ENCODE results near the gene C19orf12. TPM values are rescaled to one million over a fixed set of nuclear protein-coding genes. Genes with fewer than 3 reads are reported as not detected.

The C19orf12 gene
- polyA plus RNA-seq, 1 experiment: 33.9 TPM

DNA sequence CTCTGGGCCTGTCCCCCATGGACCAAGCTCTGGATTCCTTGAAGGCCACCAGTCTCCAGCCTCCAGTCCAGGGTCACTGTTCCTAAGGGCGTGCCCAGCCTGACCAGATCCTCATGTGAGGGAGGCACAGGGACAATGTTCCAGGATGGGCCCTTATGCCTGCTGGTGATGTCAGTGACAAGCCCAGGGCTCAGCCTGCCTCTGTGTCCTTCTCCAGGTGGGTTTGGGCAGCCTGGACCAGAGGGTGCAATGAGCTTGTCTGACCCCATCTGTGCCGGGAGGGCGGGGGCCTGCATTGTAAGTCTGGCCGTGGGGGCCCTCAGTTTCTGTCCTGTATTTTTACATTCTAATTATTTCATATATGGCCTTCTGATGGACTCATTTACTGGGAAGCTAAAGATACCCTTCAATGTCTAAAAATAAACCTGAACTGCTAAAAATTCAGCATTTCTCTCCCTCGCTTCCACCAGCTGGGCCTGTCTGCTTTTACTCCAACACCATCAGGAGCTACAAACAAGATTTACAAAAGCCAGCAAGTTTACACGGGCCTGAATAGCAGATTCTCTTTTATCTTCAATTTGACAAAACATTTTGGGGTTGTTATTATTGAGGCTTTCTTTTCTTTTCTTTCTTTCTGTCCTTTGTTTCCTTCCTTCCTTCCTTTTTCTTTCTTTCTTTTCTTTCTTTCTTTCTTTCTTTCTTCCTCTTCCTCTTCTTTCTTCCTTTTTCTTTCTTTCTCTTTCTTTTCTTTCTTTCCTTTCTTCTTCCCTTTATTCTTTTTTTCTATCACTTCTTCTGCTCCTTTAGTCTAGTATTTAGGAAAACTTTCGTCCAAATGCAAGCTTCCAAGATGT lies 34.2 kb upstream of the C19orf12 start:
- CTCF ChIA-PET: interaction anchor here (0.6 to 2.1 kb wide), 3 partner anchors 10 to 45 kb away, joined by 3 to 9 read pairs (median 6); no protein-coding TSS in a partner anchor
- Histone ChIP-seq H3K27me3 (ENCODE audit: control insufficient read depth, insufficient read depth, low read length) (no peaks in the 10 kb centered on the region; the same call in 1 of the 2 replicates), H3K36me3 (ENCODE audit: control insufficient read depth, insufficient read depth, low read length) (no peaks in the 10 kb centered on the region), H3K4me3 (ENCODE audit: low read depth, low read length) (no peak overlapping the region)
- no peak for DNase-seq (ENCODE audit: low read depth)
- TF ChIP-seq, protein P1, sequence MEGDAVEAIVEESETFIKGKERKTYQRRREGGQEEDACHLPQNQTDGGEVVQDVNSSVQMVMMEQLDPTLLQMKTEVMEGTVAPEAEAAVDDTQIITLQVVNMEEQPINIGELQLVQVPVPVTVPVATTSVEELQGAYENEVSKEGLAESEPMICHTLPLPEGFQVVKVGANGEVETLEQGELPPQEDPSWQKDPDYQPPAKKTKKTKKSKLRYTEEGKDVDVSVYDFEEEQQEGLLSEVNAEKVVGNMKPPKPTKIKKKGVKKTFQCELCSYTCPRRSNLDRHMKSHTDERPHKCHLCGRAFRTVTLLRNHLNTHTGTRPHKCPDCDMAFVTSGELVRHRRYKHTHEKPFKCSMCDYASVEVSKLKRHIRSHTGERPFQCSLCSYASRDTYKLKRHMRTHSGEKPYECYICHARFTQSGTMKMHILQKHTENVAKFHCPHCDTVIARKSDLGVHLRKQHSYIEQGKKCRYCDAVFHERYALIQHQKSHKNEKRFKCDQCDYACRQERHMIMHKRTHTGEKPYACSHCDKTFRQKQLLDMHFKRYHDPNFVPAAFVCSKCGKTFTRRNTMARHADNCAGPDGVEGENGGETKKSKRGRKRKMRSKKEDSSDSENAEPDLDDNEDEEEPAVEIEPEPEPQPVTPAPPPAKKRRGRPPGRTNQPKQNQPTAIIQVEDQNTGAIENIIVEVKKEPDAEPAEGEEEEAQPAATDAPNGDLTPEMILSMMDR (IDR thresholded peaks at IDR 0.05; ENCODE audit: insufficient read depth, low read depth, low read length): no peak
- POLR2A ChIA-PET: no interaction called here

GRCh38 chr19:29745253-29745652 lies 30.2 kb upstream of the C19orf12 start:
- Histone ChIP-seq H3K27me3 (ENCODE audit: control insufficient read depth, insufficient read depth, low read length) (no peaks in the 10 kb centered on the region), H3K4me3 (ENCODE audit: low read depth, low read length) (no peak overlapping the region), H3K36me3 (ENCODE audit: control insufficient read depth, insufficient read depth, low read length) (no peaks in the 10 kb centered on the region)
- ChIA-PET POLR2A (no interaction called here), CTCF (no interaction called here)
- DNase-seq (ENCODE audit: low read depth): no peak
- TF ChIP-seq, protein P1 (IDR thresholded peaks at IDR 0.05; ENCODE audit: insufficient read depth, low read depth, low read length): peak; percentile 13; the same call in 1 of the 2 replicates

GRCh38 chr19:29743681-29744080 lies 28.6 kb upstream of the C19orf12 start:
- POLR2A ChIA-PET: no interaction called here
- no peak for DNase-seq (ENCODE audit: low read depth)
- CTCF ChIA-PET: interaction anchor here (0.7 to 4.1 kb wide), 4 partner anchors 13 to 129 kb away, joined by 3 to 12 read pairs (median 4); no protein-coding TSS in a partner anchor
- Histone ChIP-seq H3K4me3 (ENCODE audit: low read depth, low read length) (no peak overlapping the region), H3K36me3 (ENCODE audit: control insufficient read depth, insufficient read depth, low read length) (no peaks in the 10 kb centered on the region), H3K27me3 (ENCODE audit: control insufficient read depth, insufficient read depth, low read length) (no peaks in the 10 kb centered on the region)
- TF ChIP-seq, protein P1 (IDR thresholded peaks at IDR 0.05; ENCODE audit: insufficient read depth, low read depth, low read length): no peak

DNA sequence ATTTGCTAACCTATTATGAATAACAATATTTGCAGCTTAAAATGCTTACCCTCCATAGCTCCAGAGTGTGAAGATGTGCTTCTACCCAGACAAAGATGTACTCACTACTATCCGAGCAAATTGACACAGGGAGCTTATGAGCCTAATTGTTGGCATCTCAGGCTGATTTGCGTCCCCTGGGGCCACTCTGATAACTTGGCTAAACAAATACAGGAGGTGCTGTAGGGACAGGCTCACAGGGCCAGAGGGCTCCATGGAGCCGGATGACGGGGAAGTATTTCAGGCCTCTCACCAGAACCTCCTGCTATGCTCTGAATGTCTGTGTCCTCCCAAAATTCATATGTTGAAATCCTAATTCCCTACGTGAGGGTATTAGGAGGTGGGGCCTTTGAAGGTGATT lies 26.7 kb upstream of the C19orf12 start:
- TF ChIP-seq, protein P1 (IDR thresholded peaks at IDR 0.05; ENCODE audit: insufficient read depth, low read depth, low read length): no peak
- ChIA-PET POLR2A (no interaction called here), CTCF (interaction anchor here (0.7 to 4.1 kb wide), 3 partner anchors 18 to 131 kb away, joined by 3 to 12 read pairs (median 3); no protein-coding TSS in a partner anchor)

DNA sequence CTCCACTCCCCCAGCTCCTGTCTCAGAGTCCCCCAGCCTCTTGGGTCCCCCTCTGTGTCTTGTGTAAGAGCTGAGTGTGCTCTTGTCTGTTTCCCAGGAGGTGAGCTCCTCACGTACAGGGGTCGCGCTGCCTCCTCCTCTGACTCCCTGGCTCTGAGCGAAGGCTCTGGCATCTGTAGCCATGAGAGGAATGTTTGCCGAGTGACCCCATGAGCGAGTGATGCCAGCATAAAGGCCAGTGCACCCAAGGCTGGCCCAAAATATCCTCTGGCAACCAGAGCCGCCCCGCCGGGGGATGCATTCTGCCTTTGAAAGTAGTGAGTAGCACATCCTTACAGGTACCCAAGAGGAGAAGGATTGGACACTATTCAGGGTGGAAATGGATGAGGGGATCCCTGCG lies 26.2 kb upstream of the C19orf12 start:
- CTCF ChIA-PET: interaction anchor here (4.1 kb wide), 1 partner anchor 19 kb away, joined by 12 read pairs; no protein-coding TSS in a partner anchor

More for the DNA sequence above, 26.7 kb upstream of the C19orf12 start:
- no peak for DNase-seq (ENCODE audit: low read depth)
- no peaks in the 10 kb centered on the region; the same call in 1 of the 2 replicates for H3K27me3 ChIP-seq (ENCODE audit: control insufficient read depth, insufficient read depth, low read length)
- no peak overlapping the region for H3K4me3 ChIP-seq (ENCODE audit: low read depth, low read length)
- H3K36me3 ChIP-seq (ENCODE audit: control insufficient read depth, insufficient read depth, low read length): no peaks in the 10 kb centered on the region

More for the DNA sequence above, 26.2 kb upstream of the C19orf12 start:
- H3K27me3 ChIP-seq (ENCODE audit: control insufficient read depth, insufficient read depth, low read length): no peaks in the 10 kb centered on the region; the same call in 1 of the 2 replicates
- POLR2A ChIA-PET: no interaction called here
- no peak for DNase-seq (ENCODE audit: low read depth)
- H3K4me3 ChIP-seq (ENCODE audit: low read depth, low read length): no peak overlapping the region
- TF ChIP-seq, protein P1 (IDR thresholded peaks at IDR 0.05; ENCODE audit: insufficient read depth, low read depth, low read length): no peak
- no peaks in the 10 kb centered on the region for H3K36me3 ChIP-seq (ENCODE audit: control insufficient read depth, insufficient read depth, low read length)

Measured in BJ (cell line).